MG63 (cell line): ENCODE data around the gene ZNF81. TPM values are rescaled to one million over a fixed set of nuclear protein-coding genes. Genes with fewer than 3 reads are reported as not detected.
A peak's percentile ranks its signal among the peaks of the same experiment; 100 is the strongest.
"Not testable (repeated sequence)": the region's sequence is repeated elsewhere in the genome, so short reads cannot be mapped to it uniquely, and the experiment has no call there.

Experiments used
- DNase-seq: peaks from one replicate; pipeline ENCODE4 v3.0.0-alpha.2; 2020
- H3K27me3 ChIP-seq: fragments of 250-450 bp; sonication (Bioruptor Pico); 2 replicates; pipeline ENCODE4 v1.5.1; 2020; ENCODE audit warnings: mild to moderate bottlenecking, moderate library complexity
- H3K36me3 ChIP-seq: fragments of 250-450 bp; sonication (Bioruptor Pico); 2 replicates; pipeline ENCODE4 v1.5.1; 2020; ENCODE audit warnings: mild to moderate bottlenecking, moderate library complexity
- H3K4me3 ChIP-seq: fragments of 250-450 bp; sonication (Bioruptor Pico); 2 replicates; pipeline ENCODE4 v1.5.1; 2020; ENCODE audit warnings: mild to moderate bottlenecking, moderate library complexity
- H3K9me3 ChIP-seq: fragments of 250-450 bp; sonication (Bioruptor Pico); 2 replicates; pipeline ENCODE4 v1.5.1; 2020; ENCODE audit warnings: mild to moderate bottlenecking, moderate library complexity
- total RNA-seq: library from RNA; depleted of rRNA; stranded (reverse); fragments of >200 nt; shearing (Covaris generic); gene quantifications from 2 replicates; pipeline ENCODE4 v1.2.3, GENCODE V29; 2014; ENCODE audit warnings: low replicate concordance

Gene ZNF81
- total RNA-seq, 1 experiment from 2014 or later = 4.3 TPM

- Histone ChIP-seq H3K27me3 (no peaks in the 10 kb centered on the region), H3K36me3 (no peaks in the 10 kb centered on the region), H3K9me3 (no peaks in the 10 kb centered on the region), H3K4me3 (no peak overlapping the region)
- DNase-seq = no peak
Measured at GRCh38 chrX:47828984-47829383, 7.7 kb upstream of the ZNF81 start.

DNA sequence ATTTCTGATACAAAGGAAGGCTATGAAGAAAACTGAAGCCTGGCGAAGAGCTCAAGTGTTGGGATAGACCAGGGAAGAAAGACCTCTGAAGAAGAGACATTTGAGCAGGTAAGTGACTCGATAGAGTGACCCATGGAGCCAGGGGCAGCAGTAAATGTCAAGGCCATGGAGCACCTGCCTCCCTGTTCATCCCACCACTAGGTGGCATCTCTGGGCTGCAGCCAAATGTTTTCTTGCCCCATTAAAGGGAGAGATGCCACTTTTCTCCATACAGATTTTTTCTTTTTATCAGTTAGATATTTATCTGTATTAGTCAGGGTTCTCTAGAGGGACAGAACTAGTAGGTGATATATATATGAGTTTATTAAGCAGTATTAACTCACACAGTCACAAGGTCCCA, 4.9 kb upstream of the ZNF81 start:
- peak; percentile 35 for DNase-seq
- Histone ChIP-seq H3K4me3 (no peak overlapping the region), H3K9me3 (no peaks in the 10 kb centered on the region), H3K36me3 (no peaks in the 10 kb centered on the region), H3K27me3 (no peaks in the 10 kb centered on the region)

- no peaks in the 10 kb centered on the region for H3K9me3 ChIP-seq
- H3K27me3 ChIP-seq = no peaks in the 10 kb centered on the region
- no peak overlapping the region for H3K4me3 ChIP-seq
- no peaks in the 10 kb centered on the region for H3K36me3 ChIP-seq
- DNase-seq = no peak
Measured at GRCh38 chrX:47838361-47838760, 1.7 kb downstream of the ZNF81 start.

- H3K36me3 ChIP-seq = no peaks in the 10 kb centered on the region
- H3K4me3 ChIP-seq = no peak overlapping the region
- no peak for DNase-seq
Measured at GRCh38 chrX:47840111-47840510, 3.4 kb downstream of the ZNF81 start.

DNA sequence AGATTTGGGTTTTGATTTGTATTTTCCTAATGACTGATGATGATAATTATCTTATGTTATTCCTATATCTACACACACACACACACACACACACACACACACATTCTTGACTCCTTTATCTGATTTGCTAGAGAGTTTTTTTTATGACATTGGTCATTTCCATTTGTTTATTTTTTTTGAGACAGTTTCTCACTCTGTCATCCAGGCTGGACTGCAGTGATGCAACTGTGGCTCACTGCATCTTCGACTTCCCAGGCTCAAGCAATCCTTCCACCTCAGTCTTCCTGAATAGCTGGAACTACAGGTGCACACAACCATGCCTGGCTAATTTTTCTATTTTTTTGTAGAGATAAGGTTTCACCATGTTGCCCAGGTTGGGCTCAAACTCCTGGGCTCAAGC, 6.7 kb downstream of the ZNF81 start:
- no peak for DNase-seq
- Histone ChIP-seq H3K36me3 (0 out of 2 replicates have a peak, but pooled peaks cover 2% of the 10 kb centered on the region), H3K4me3 (no peak overlapping the region), H3K9me3 (no peaks in the 10 kb centered on the region), H3K27me3 (no peaks in the 10 kb centered on the region)

More at GRCh38 chrX:47840111-47840510, 3.4 kb downstream of the ZNF81 start:
- Histone ChIP-seq H3K9me3 (no peaks in the 10 kb centered on the region), H3K27me3 (no peaks in the 10 kb centered on the region)

DNA sequence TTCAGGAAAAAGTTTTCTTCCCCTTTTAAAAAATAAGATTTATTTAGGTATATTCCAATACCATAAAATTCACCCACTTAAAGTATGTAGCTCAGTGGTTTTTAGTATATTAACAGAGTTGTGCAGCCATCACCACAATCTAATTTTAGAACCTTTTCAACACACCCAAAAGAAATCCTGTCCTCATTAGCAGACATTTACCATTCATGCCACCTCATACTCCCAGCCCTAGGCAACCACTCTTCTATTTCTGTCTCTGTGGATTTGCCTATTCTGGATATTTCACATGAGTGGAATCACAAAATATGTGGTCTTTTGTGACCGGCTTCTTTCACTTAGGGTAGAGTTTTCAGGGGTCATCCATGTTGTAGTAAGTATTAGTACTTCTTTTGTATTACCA, 7.4 kb downstream of the ZNF81 start:
- Histone ChIP-seq H3K4me3 (no peak overlapping the region), H3K36me3 (0 out of 2 replicates have a peak, but pooled peaks cover 2% of the 10 kb centered on the region), H3K27me3 (no peaks in the 10 kb centered on the region), H3K9me3 (no peaks in the 10 kb centered on the region)
- no peak for DNase-seq

GRCh38 chrX:47846040-47846439, 9.3 kb downstream of the ZNF81 start:
- no peak overlapping the region for H3K4me3 ChIP-seq
- no peak for DNase-seq
- H3K9me3 ChIP-seq = no peaks in the 10 kb centered on the region
- H3K27me3 ChIP-seq = no peaks in the 10 kb centered on the region
- H3K36me3 ChIP-seq = 0 out of 2 replicates have a peak, but pooled peaks cover 2% of the 10 kb centered on the region

- no peak overlapping the region for H3K4me3 ChIP-seq
- H3K27me3 ChIP-seq = no peaks in the 10 kb centered on the region
- DNase-seq = no peak
- H3K36me3 ChIP-seq = 0 out of 2 replicates have a peak, but pooled peaks cover 2% of the 10 kb centered on the region
- H3K9me3 ChIP-seq = no peaks in the 10 kb centered on the region
Measured at GRCh38 chrX:47849778-47850177, 13.1 kb downstream of the ZNF81 start.

DNA sequence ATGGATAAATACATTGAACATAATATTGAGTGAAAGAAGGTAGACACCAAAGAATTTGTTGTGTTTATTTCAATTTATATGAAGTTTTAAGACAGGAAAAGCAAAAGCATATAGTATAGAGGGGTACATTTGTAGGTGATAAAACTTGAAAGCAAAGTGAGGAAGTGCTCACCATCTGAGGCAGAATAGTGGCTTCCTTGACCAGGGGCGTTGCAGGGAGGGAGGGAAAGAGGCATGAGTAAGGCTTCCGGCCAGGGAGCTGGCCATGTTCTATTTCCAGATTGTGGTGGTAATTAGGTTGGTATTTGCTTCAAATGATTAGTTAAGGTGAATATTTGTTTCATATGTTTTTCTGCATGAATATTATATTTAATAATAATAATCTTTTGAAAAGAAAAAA, 13.7 kb downstream of the ZNF81 start:
- H3K27me3 ChIP-seq, H3K9me3 ChIP-seq, H3K36me3 ChIP-seq, DNase-seq, H3K4me3 ChIP-seq: not testable (repeated sequence)

DNA sequence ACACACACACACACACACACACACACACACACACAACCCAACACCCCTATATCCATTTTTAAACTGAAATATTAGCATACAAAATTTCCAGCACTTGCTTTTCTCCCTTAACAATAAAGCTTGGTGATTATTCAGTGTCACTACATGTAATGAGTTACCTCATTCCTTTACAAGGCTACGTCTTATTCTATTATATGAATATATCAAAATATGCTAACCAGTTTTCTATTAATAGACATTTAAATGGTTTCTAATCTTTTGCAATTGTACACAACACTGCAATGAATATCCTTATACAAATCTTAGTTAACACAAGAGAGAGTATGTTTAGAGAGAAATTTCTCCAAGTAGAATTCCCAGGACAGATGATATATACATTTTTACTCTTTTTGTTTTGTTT, 14.2 kb downstream of the ZNF81 start:
- 0 out of 2 replicates have a peak, but pooled peaks cover 2% of the 10 kb centered on the region for H3K36me3 ChIP-seq
- H3K9me3 ChIP-seq = no peaks in the 10 kb centered on the region
- no peaks in the 10 kb centered on the region for H3K27me3 ChIP-seq
- no peak for DNase-seq
- no peak overlapping the region for H3K4me3 ChIP-seq

DNA sequence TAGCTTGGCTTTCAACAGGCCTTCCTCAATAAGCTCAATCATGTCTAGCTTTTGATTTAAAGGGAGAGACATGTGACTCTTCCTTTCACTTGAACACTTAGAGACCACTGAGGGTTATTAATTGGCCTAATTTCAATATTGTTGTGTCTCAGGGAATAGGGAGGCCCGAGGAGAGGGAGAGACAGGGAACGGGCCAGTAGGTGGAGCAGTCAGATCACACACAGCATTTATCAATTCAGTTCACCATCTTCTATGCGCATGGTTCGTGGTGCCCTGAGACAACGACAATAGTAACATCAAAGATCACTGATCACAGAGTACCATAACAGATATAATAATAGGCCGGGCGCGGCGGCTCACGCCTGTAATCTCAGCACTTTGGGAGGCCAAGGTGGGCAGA, 17.8 kb downstream of the ZNF81 start:
- H3K9me3 ChIP-seq = no peaks in the 10 kb centered on the region
- no peaks in the 10 kb centered on the region for H3K36me3 ChIP-seq
- DNase-seq = peak; percentile 10

GRCh38 chrX:47859686-47860085, 23.0 kb downstream of the ZNF81 start:
- Histone ChIP-seq H3K36me3 (no peaks in the 10 kb centered on the region), H3K27me3 (no peaks in the 10 kb centered on the region), H3K9me3 (no peaks in the 10 kb centered on the region), H3K4me3 (no peak overlapping the region)
- no peak for DNase-seq

More for the DNA sequence above, 17.8 kb downstream of the ZNF81 start:
- H3K4me3 ChIP-seq = no peak overlapping the region
- H3K27me3 ChIP-seq = no peaks in the 10 kb centered on the region

DNA sequence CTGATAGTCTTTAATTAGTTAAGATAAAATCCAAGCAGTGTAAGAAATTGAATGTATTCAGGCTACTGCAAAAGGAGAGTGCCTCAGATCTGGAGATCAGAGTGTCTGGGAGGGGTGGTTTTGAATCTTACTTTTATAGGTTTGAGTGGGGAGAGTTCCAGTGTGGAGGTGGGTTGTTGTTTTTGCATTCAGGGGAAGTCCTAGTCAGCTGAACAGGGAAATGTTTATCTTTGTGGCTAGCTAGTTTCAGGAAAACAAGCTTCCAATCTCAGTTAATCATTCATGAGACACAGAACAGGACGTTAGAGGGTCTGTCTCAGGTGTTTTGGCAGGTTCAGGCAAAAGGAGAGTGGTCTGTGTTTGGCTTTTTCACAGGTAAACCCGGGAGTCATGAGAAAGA, 26.0 kb downstream of the ZNF81 start:
- Histone ChIP-seq H3K36me3 (no peaks in the 10 kb centered on the region), H3K27me3 (no peaks in the 10 kb centered on the region), H3K4me3 (no peak overlapping the region), H3K9me3 (no peaks in the 10 kb centered on the region)
- no peak for DNase-seq

DNA sequence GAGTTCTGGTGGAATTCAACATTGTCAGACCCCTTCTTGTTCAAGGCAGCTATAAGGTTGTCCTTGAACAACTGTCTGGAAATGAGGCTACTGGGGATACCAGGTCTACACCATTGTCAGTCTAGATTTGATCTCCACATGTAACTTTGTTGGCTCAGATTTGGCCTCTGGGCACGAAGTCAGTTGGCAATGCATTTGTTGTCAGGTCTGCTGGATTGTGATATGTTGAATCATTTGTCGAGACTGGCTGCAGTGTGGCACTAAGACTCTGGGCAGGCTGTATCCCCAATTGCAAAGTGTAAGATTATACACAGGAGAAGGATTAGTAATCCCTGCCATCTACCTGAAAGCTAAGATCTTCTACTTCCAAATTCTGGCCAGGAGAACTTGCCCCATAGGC, 26.5 kb downstream of the ZNF81 start:
- Histone ChIP-seq H3K36me3 (no peaks in the 10 kb centered on the region), H3K9me3 (no peaks in the 10 kb centered on the region), H3K4me3 (no peak overlapping the region), H3K27me3 (no peaks in the 10 kb centered on the region)
- peak; percentile 48 for DNase-seq

DNA sequence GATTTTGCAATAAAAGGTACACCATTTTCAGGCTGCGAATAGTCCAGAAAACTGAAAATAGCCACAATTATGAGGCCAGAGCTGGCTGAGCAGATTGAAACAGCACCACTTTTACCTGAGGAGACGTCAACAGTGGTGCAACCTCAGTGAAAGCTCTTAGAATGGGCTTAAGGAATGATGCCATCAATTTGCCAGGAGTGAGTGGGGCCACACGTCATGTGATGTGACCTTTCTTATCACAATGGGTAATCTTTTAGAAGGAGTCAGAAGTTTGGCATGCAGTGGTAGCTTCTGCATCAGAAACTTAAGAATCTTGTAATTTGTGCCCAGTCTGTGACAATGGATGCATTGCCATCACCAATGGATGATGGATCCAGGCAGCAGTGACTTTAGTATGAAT, 27.6 kb downstream of the ZNF81 start:
- H3K36me3 ChIP-seq = no peaks in the 10 kb centered on the region
- H3K4me3 ChIP-seq = no peak overlapping the region
- DNase-seq = no peak
- H3K9me3 ChIP-seq = no peaks in the 10 kb centered on the region
- no peaks in the 10 kb centered on the region for H3K27me3 ChIP-seq

GRCh38 chrX:47864785-47865184, 28.1 kb downstream of the ZNF81 start:
- Histone ChIP-seq H3K4me3 (no peak overlapping the region), H3K36me3 (no peaks in the 10 kb centered on the region), H3K9me3 (no peaks in the 10 kb centered on the region), H3K27me3 (no peaks in the 10 kb centered on the region)
- no peak for DNase-seq

- Histone ChIP-seq H3K27me3 (no peaks in the 10 kb centered on the region), H3K36me3 (no peaks in the 10 kb centered on the region), H3K9me3 (no peaks in the 10 kb centered on the region), H3K4me3 (no peak overlapping the region)
- DNase-seq = no peak
Measured at GRCh38 chrX:47873123-47873522, 36.4 kb downstream of the ZNF81 start.

DNA sequence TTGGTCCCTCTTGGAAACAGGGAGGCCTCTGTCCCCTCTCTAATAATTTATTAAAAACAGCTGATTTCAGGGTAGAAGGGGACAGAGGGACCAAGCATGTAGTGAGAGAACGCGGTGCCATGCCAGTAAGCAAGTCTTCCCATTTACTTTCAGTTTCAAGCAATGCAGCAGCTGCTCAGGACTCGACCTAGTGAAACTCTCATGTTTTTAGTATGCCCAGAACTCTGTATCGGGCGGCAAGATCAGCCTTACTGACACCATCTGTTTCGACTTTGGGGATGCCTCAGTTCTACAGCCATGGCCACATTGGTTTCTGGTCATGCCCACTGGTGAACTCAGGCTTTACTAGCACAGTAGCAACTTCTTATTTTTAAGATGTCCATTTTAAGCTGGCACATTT, 40.6 kb downstream of the ZNF81 start:
- Histone ChIP-seq H3K9me3 (no peaks in the 10 kb centered on the region), H3K4me3 (no peak overlapping the region), H3K27me3 (no peaks in the 10 kb centered on the region), H3K36me3 (no peaks in the 10 kb centered on the region)
- DNase-seq = no peak

- no peak for DNase-seq
- H3K4me3 ChIP-seq = no peak overlapping the region
- H3K36me3 ChIP-seq = no peaks in the 10 kb centered on the region
- no peaks in the 10 kb centered on the region for H3K9me3 ChIP-seq
- H3K27me3 ChIP-seq = no peaks in the 10 kb centered on the region
Measured at GRCh38 chrX:47878198-47878597, 41.5 kb downstream of the ZNF81 start.
